GM12878 (cell line): ENCODE measurements around the gene TIPRL. TPM values are rescaled to one million over a fixed set of nuclear protein-coding genes. Genes with fewer than 3 reads are reported as not detected.

Experiments used
- ATAC-seq: fragments of 200-7000 bp; cut with Tn5 transposase; 3 replicates; pipeline ENCODE4 v1.9.1; 2020; ENCODE audit warnings: mild to moderate bottlenecking, moderate library complexity
- BruUV-seq: library from RNA; stranded (reverse); fragments of 400-500 nt; replicated peaks from 2 replicates; lab custom pipeline; 2021; lab: Mats Ljungman, UMichigan
- CTCF ChIA-PET: fragments of 300-600 bp; sonication (Branson Sonifier 250); formaldehyde crosslinking; extraction: SDS; loops from one replicate; lab custom pipeline; 2021; ENCODE audit warnings: inconsistent platforms; lab: Yijun Ruan, JAX
- POLR2A ChIA-PET: fragments of 350-600 bp; formaldehyde crosslinking; extraction: SDS; loops from one replicate; lab custom pipeline; 2021; ENCODE audit warnings: inconsistent platforms; lab: Charles Lee
- RAD21 ChIA-PET: fragments of 300-600 bp; sonication (Branson Sonifier 250); formaldehyde crosslinking; loops from one replicate; lab custom pipeline; 2023; ENCODE audit warnings: antibody characterized with exemption; ENCODE audit not compliant: unreplicated experiment; lab: Charles Lee
- SMC1A ChIA-PET: fragments of 300-600 bp; sonication (Branson Sonifier 250); formaldehyde crosslinking; loops from one replicate; lab custom pipeline; 2023; ENCODE audit not compliant: unreplicated experiment, uncharacterized antibody; lab: Charles Lee
- DNase-seq: peaks from one replicate; pipeline ENCODE4 v3.0.0-alpha.2; 2011; ENCODE audit warnings: low read depth, low spot score
- FAIRE-seq: peaks from 3 replicates; lab custom pipeline; 2011; peaks lifted over from hg19 to GRCh38; lab: Jason Lieb, UNC
- H2AFZ ChIP-seq: 2 replicates; pipeline ENCODE4 v1.6.0; 2011; ENCODE audit warnings: low read depth, low read length, control low read depth; ENCODE audit not compliant: control insufficient read depth
- H3K27ac ChIP-seq: 2 replicates; pipeline ENCODE4 v1.5.1; 2011; ENCODE audit warnings: control low read depth; ENCODE audit not compliant: control insufficient read depth, insufficient read depth
- H3K27me3 ChIP-seq, 2 experiments: replicated peaks in 1 of 2; 2 replicates each; pipeline versions ENCODE4 v1.6.0 to v1.6.1; 2011; ENCODE audit warnings: low read length in 1 of 2; ENCODE audit not compliant: control insufficient read depth in 2 of 2, insufficient read depth in 2 of 2
- H3K36me3 ChIP-seq, 2 experiments: 2 replicates each; pipeline ENCODE4 v1.5.1; 2011; ENCODE audit warnings: low read length in 1 of 2; ENCODE audit not compliant: control insufficient read depth in 2 of 2, insufficient read depth in 2 of 2
- H3K4me1 ChIP-seq: 2 replicates; pipeline ENCODE4 v1.6.1; 2011; ENCODE audit warnings: mild to moderate bottlenecking, low read length, moderate library complexity, mixed read lengths; ENCODE audit not compliant: control insufficient read depth, insufficient read depth
- H3K4me2 ChIP-seq: 2 replicates; pipeline ENCODE4 v1.6.0; 2011; ENCODE audit warnings: control low read depth; ENCODE audit not compliant: control insufficient read depth, insufficient read depth
- H3K4me3 ChIP-seq: fragments of 200-600 bp; sonication (generic); 2 replicates; pipeline ENCODE4 v1.5.1; 2016
- H3K79me2 ChIP-seq: 2 replicates; pipeline ENCODE4 v1.6.0; 2011; ENCODE audit warnings: low read length; ENCODE audit not compliant: control insufficient read depth, insufficient read depth
- H3K9ac ChIP-seq: 2 replicates; pipeline ENCODE4 v1.8.0; 2011; ENCODE audit warnings: low read length, control low read depth, mixed read lengths; ENCODE audit not compliant: control insufficient read depth, insufficient read depth
- H3K9me3 ChIP-seq: replicated peaks from 3 replicates; pipeline ENCODE4 v1.5.1; 2011; ENCODE audit warnings: mild to moderate bottlenecking, low read length; ENCODE audit not compliant: control insufficient read depth, insufficient read depth
- H4K20me1 ChIP-seq: 2 replicates; pipeline ENCODE4 v1.6.0; 2011; ENCODE audit not compliant: control insufficient read depth, insufficient read depth
- CHD4 ChIP-seq: fragments of 200-600 bp; sonication (generic); IDR thresholded peaks from 2 replicates; pipeline ENCODE4 v1.6.1; 2016; ENCODE audit warnings: mild to moderate bottlenecking
- CREB1 ChIP-seq: IDR thresholded peaks from 2 replicates; pipeline ENCODE4 v1.6.1; 2012; ENCODE audit warnings: low read depth, mild to moderate bottlenecking, inconsistent platforms
- EGR1 ChIP-seq, 2 experiments: IDR thresholded peaks; 1 replicate in 1 of 2; 2 replicates in 1 of 2; pipeline ENCODE4 v1.6.1; 2011 to 2012; ENCODE audit warnings: low read depth in 2 of 2, low read length in 2 of 2, borderline replicate concordance in 1 of 2, mild to moderate bottlenecking in 1 of 2, moderate library complexity in 1 of 2
- ESRRA ChIP-seq: IDR thresholded peaks from 2 replicates; pipeline ENCODE4 v1.6.1; 2012; ENCODE audit warnings: mild to moderate bottlenecking, low read length, improper control_type of control experiment
- FOS ChIP-seq: IDR thresholded peaks from 3 replicates; pipeline ENCODE4 v1.6.1; 2011; ENCODE audit warnings: borderline replicate concordance; ENCODE audit not compliant: insufficient read length; ENCODE audit errors: extremely low read depth
- HCFC1 ChIP-seq: fragments of 150-350 bp; IDR thresholded peaks from 2 replicates; pipeline ENCODE4 v1.6.1; 2014; ENCODE audit warnings: low read length
- NRF1 ChIP-seq: conservative IDR thresholded peaks from 2 replicates; pipeline ENCODE4 v1.6.1; 2011; ENCODE audit warnings: mild to moderate bottlenecking, low read depth, low read length, improper control_type of control experiment
- RFX5 ChIP-seq: IDR thresholded peaks from 2 replicates; pipeline ENCODE4 v1.6.1; 2011; ENCODE audit warnings: low read depth, low read length, improper control_type of control experiment
- SMARCA5 ChIP-seq: fragments of 450-650 bp; IDR thresholded peaks from 2 replicates; pipeline ENCODE4 v1.6.1; 2017; ENCODE audit warnings: mild to moderate bottlenecking
- SP1 ChIP-seq: IDR thresholded peaks from one replicate; pipeline ENCODE4 v1.6.1; 2011; ENCODE audit warnings: low read depth, low read length
- STAT1 ChIP-seq: fragments of 450-650 bp; conservative IDR thresholded peaks from 2 replicates; pipeline ENCODE4 v1.6.1; 2014; ENCODE audit warnings: antibody characterized with exemption, mild to moderate bottlenecking
- SUPT20H ChIP-seq: IDR thresholded peaks from 2 replicates; pipeline ENCODE4 v1.6.1; 2011; ENCODE audit warnings: low read depth, mild to moderate bottlenecking, low read length, moderate library complexity, borderline replicate concordance; ENCODE audit not compliant: control insufficient read depth
- TARDBP ChIP-seq: IDR thresholded peaks from 2 replicates; pipeline ENCODE4 v1.6.1; 2016; ENCODE audit warnings: borderline replicate concordance
- ZNF24 ChIP-seq: fragments of 450-650 bp; IDR thresholded peaks from 2 replicates; pipeline ENCODE4 v1.6.1; 2017; ENCODE audit warnings: antibody characterized with exemption, mild to moderate bottlenecking
- ZNF622 ChIP-seq: fragments of 450-650 bp; IDR thresholded peaks from 2 replicates; pipeline ENCODE4 v1.6.1; 2017; ENCODE audit warnings: mild to moderate bottlenecking, inconsistent platforms
- WGBS: methylation state at CpG from one replicate; pipeline ENCODE4 v1.1.6; 2016; ENCODE audit warnings: low lambda C conversion rate; ENCODE audit not compliant: insufficient replicate concordance, insufficient coverage; ENCODE audit errors: missing lambda C conversion rate; 5-methylcytosine and 5-hydroxymethylcytosine counted together
- in situ Hi-C: fragments of 300-500 bp; cut with MboI; formaldehyde crosslinking; loops from 9 replicates; pipeline ENCODE4 v1.14.3; 2018; ENCODE audit warnings: mixed read lengths
- intact Hi-C: fragments of 100-400 bp; cut with micrococcal nuclease; formaldehyde crosslinking; loops from one replicate; pipeline ENCODE4 v1.14.2; 2022; ENCODE audit not compliant: unreplicated experiment
- polyA plus RNA-seq, 11 experiments: library from polyadenylated mRNA; depleted of rRNA in 4 of 11; unstranded in 6 of 11; stranded (reverse) in 5 of 11; fragments of >200 nt; fragmentation: Nextera tagmentation in 4 of 11; fragmentation: Illumina TruSeq in 1 of 11; extraction: Ambion mirVana in 4 of 11; extraction: Trizol in 1 of 11; gene quantifications; 1 replicate in 1 of 11; 2 replicates in 10 of 11; pipeline versions ENCODE4 v1.2.1 to v1.2.3, GENCODE V29; 2011 to 2016; ENCODE audit warnings: inconsistent platforms in 2 of 11, missing spikeins in 2 of 11, low read depth in 1 of 11
- total RNA-seq, 4 experiments: library from RNA; depleted of rRNA in 3 of 4; stranded (reverse); fragments of >200 nt in 3 of 4; fragmentation: Illumina TruSeq in 1 of 4; extraction: Trizol in 1 of 4; gene quantifications; 2 replicates each; pipeline versions ENCODE4 v1.2.1 to v1.2.3, GENCODE V29; 2013 to 2021
- TF ChIP-seq, protein P1 (sequence below): IDR thresholded peaks from 2 replicates; pipeline ENCODE4 v1.6.1; 2011; ENCODE audit warnings: borderline replicate concordance, low read depth, mild to moderate bottlenecking, moderate library complexity, low read length; ENCODE audit not compliant: insufficient read depth, poor library complexity, severe bottlenecking
- TF ChIP-seq, protein P2 (sequence below): IDR thresholded peaks from 2 replicates; pipeline ENCODE4 v1.6.1; 2012; ENCODE audit warnings: low read depth, low read length, improper control_type of control experiment
- TF ChIP-seq, protein P3 (sequence below): IDR thresholded peaks from 2 replicates; pipeline ENCODE4 v1.6.1; 2011; ENCODE audit warnings: low read depth, low read length, improper control_type of control experiment, borderline replicate concordance

TIPRL gene
- total and polyA plus RNA-seq, 10 of the 15 experiments (the other 5 are each of a cell fraction or from before 2014, with no cell fraction given): 36.4 to 72.1 (median 49.9) TPM

DNA sequence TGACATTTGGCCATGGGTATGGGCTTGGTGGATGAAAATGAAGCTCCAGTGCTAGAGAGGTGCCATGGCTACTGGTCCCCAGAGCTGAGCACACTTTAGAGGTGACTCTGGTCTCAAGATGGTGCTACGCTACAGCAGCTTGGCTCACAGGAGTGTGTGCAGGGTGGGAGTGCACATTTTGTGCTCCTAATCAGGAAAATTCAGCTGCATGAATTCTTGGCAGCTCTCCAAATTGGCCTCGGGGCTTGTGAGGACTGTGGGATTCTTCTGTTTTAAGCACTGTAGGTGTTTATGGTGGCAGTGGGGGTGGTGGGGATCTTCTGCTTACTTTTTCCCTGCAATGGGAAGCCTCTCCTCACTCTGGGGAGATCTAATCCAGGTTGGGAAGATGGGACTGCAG, 17.3 kb upstream of the TIPRL start:
- Histone ChIP-seq H3K27ac (no peak overlapping the region), H3K9ac (no peak overlapping the region), H3K27me3 (no peaks in the 10 kb centered on the region), H3K4me1 (peaks cover 3% of the 10 kb centered on the region; the same call in 1 of the 2 replicates), H4K20me1 (no peaks in the 10 kb centered on the region), H3K9me3 (peaks cover 5% of the 10 kb centered on the region; the same call in 2 of the 3 replicates), H2AFZ (no peak overlapping the region), H3K79me2 (no peaks in the 10 kb centered on the region), H3K4me2 (no peak overlapping the region), H3K36me3 (no peaks in the 10 kb centered on the region), H3K4me3 (no peak overlapping the region)
- POLR2A ChIA-PET: interaction anchor here (1.6 kb wide), 1 partner anchor 64 kb away, joined by 4 read pairs; the partner anchor contains the start of gene SFT2D2
- no TSS peak for BruUV-seq
- SMC1A ChIA-PET: no interaction called here
- CTCF ChIA-PET: interaction anchor here (1.6 kb wide), 1 partner anchor 16 kb away, joined by 6 read pairs; no protein-coding TSS in a partner anchor
- ATAC-seq: no peak
- RAD21 ChIA-PET: no interaction called here
- WGBS: 38% methylated on average over 2 of the region's 2 CpGs
- FAIRE-seq: no peak
- TF ChIP-seq TARDBP (no peak), EGR1 (IDR thresholded peaks at IDR 0.05; ENCODE audit: borderline replicate concordance in 1 of 2, low read depth in 2 of 2, low read length in 2 of 2) (no peak), FOS (no peak), SUPT20H (no peak), ESRRA (no peak), NRF1 (no peak), SMARCA5 (no peak), SP1 (no peak), CHD4 (no peak), RFX5 (no peak), STAT1 (no peak), ZNF622 (no peak), HCFC1 (no peak), CREB1 (no peak), ZNF24 (no peak)
- TF ChIP-seq, protein P1, sequence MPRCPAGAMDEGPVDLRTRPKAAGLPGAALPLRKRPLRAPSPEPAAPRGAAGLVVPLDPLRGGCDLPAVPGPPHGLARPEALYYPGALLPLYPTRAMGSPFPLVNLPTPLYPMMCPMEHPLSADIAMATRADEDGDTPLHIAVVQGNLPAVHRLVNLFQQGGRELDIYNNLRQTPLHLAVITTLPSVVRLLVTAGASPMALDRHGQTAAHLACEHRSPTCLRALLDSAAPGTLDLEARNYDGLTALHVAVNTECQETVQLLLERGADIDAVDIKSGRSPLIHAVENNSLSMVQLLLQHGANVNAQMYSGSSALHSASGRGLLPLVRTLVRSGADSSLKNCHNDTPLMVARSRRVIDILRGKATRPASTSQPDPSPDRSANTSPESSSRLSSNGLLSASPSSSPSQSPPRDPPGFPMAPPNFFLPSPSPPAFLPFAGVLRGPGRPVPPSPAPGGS: no peak
- TF ChIP-seq, protein P2, sequence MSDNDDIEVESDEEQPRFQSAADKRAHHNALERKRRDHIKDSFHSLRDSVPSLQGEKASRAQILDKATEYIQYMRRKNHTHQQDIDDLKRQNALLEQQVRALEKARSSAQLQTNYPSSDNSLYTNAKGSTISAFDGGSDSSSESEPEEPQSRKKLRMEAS: no peak
- TF ChIP-seq, protein P3, sequence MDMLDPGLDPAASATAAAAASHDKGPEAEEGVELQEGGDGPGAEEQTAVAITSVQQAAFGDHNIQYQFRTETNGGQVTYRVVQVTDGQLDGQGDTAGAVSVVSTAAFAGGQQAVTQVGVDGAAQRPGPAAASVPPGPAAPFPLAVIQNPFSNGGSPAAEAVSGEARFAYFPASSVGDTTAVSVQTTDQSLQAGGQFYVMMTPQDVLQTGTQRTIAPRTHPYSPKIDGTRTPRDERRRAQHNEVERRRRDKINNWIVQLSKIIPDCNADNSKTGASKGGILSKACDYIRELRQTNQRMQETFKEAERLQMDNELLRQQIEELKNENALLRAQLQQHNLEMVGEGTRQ: no peak
- in situ Hi-C loops: no loop called here
- intact Hi-C loops: no loop called here
- DNase-seq: no peak
